Panc1 (cell line): ENCODE measurements around the gene SAP30BP. TPM values are rescaled to one million over a fixed set of nuclear protein-coding genes. Genes with fewer than 3 reads are reported as not detected.

Source experiments
- ATAC-seq: fragments of 200-7000 bp; cut with Tn5 transposase; 2 replicates; pipeline ENCODE4 v1.9.1; 2020; ENCODE audit warnings: mild to moderate bottlenecking, moderate library complexity
- BruUV-seq: library from RNA; stranded (reverse); fragments of 400-500 nt; replicated peaks from 2 replicates; lab custom pipeline; 2021; lab: Mats Ljungman, UMichigan
- CTCF ChIA-PET: fragments of 300-600 bp; sonication (Branson Sonifier 250); formaldehyde crosslinking; loops from one replicate; lab custom pipeline; 2022; ENCODE audit warnings: antibody characterized with exemption; lab: Charles Lee
- POLR2A ChIA-PET: fragments of 300-600 bp; sonication (Branson Sonifier 250); formaldehyde crosslinking; loops from one replicate; lab custom pipeline; 2022; ENCODE audit warnings: antibody characterized with exemption; lab: Charles Lee
- DNase-seq: peaks from one replicate; pipeline ENCODE4 v3.0.0-alpha.2; 2010; ENCODE audit warnings: low read depth, low spot score
- H3K27ac ChIP-seq: 2 replicates; pipeline ENCODE4 v1.5.1; 2011; ENCODE audit warnings: mild to moderate bottlenecking, low read length, inconsistent platforms
- H3K27me3 ChIP-seq: fragments of 200-500 bp; sonication (Bioruptor generic); 2 replicates; pipeline ENCODE4 v1.6.0; 2014; ENCODE audit warnings: low read length, inconsistent platforms; ENCODE audit not compliant: control insufficient read depth, insufficient read depth
- H3K36me3 ChIP-seq: fragments of 200-500 bp; sonication (Bioruptor generic); 2 replicates; pipeline ENCODE4 v1.5.1; 2014; ENCODE audit warnings: inconsistent platforms, mild to moderate bottlenecking, low read length, moderate library complexity; ENCODE audit not compliant: control insufficient read depth, insufficient read depth
- H3K4me1 ChIP-seq: 2 replicates; pipeline ENCODE4 v1.5.1; 2011; ENCODE audit warnings: inconsistent platforms, mild to moderate bottlenecking, low read length, moderate library complexity; ENCODE audit not compliant: control insufficient read depth, insufficient read depth
- H3K4me3 ChIP-seq, 2 experiments: 2 replicates each; pipeline ENCODE4 v1.5.1; 2011 to 2012; ENCODE audit warnings: low read depth in 2 of 2, low read length in 2 of 2, mild to moderate bottlenecking in 2 of 2, inconsistent platforms in 1 of 2, moderate library complexity in 1 of 2
- H3K9me3 ChIP-seq: fragments of 200-500 bp; sonication (Bioruptor generic); 2 replicates; pipeline ENCODE4 v1.5.1; 2014; ENCODE audit warnings: low read depth, mild to moderate bottlenecking, inconsistent platforms, low read length, moderate library complexity; ENCODE audit not compliant: control insufficient read depth, insufficient read depth
- POLR2AphosphoS5 ChIP-seq: IDR thresholded peaks from 2 replicates; pipeline ENCODE4 v1.6.1; 2012; ENCODE audit warnings: mild to moderate bottlenecking, low read depth, low read length, moderate library complexity
- REST ChIP-seq, 2 experiments: IDR thresholded peaks; 2 replicates each; pipeline ENCODE4 v1.6.1; 2011 to 2012; ENCODE audit warnings: low read depth in 2 of 2, control low read depth in 1 of 2, low read length in 1 of 2, mild to moderate bottlenecking in 1 of 2, moderate library complexity in 1 of 2; ENCODE audit not compliant: insufficient read depth in 1 of 2
- SIN3A ChIP-seq: IDR thresholded peaks from 2 replicates; pipeline ENCODE4 v1.6.1; 2012; ENCODE audit warnings: low read depth, mild to moderate bottlenecking, low read length, moderate library complexity, borderline replicate concordance; ENCODE audit not compliant: insufficient read depth
- TCF7L2 ChIP-seq: IDR thresholded peaks from 2 replicates; pipeline ENCODE4 v1.6.1; 2011; ENCODE audit warnings: mild to moderate bottlenecking, low read depth, low read length, inconsistent platforms
- in situ Hi-C: cut with HindIII; loops from 2 replicates; pipeline ENCODE4 v1.10.0; 2016; ENCODE audit warnings: low sequenced_read_pairs, low pct_unique_long_range_greater_than_20kb
- intact Hi-C: fragments of 100-400 bp; cut with micrococcal nuclease; formaldehyde crosslinking; loops from one replicate; pipeline ENCODE4 v1.10.0; 2022; ENCODE audit not compliant: unreplicated experiment
- total RNA-seq: library from RNA; stranded (reverse); gene quantifications from one replicate; pipeline ENCODE4 v1.2.1, GENCODE V29; 2021; ENCODE audit not compliant: unreplicated experiment
- TF ChIP-seq, protein P1 (sequence below): fragments of 450-650 bp; IDR thresholded peaks from 2 replicates; pipeline ENCODE4 v1.5.1; 2017; ENCODE audit warnings: mild to moderate bottlenecking

SAP30BP gene
- total RNA-seq, 1 experiment from 2014 or later: 138 TPM

DNA sequence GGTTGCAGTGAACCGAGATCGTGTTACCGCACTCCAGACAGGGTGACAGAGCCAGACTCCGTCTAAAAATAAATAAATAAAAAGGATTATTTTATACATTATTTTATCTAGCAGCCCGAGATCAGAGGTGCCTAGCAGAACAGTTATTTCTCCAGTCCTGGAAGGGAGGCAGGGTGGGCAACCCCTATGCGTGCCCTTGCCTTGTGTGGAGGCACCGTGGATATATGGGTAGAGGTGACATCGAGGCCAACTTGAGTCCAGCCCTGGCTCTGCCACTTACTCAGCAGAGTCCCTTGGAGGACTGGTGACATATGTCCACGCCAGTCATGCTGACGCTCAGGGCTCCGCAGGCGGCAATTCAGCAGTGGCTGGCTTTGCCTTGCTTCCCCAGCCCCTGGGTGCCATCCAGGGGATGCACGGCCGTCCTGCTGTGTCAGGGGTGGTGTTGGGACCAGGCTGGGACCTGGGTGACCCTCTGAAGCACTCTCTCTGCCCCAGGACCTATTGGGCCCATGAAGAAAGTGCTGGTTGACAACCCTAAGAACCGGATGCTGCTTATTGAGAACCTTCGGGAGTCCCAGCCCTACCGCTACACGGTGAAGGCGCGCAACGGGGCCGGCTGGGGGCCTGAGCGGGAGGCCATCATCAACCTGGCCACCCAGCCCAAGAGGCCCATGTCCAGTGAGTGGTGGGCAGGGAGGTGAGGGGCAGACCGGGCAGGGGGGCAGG is 84.7 kb downstream of the SAP30BP start:
- ATAC-seq (no peak), DNase-seq (no peak)
- Histone ChIP-seq H3K4me3 (no peak overlapping the region), H3K9me3 (no peaks in the 10 kb centered on the region), H3K36me3 (no peaks in the 10 kb centered on the region), H3K27ac (no peak overlapping the region), H3K27me3 (no peaks in the 10 kb centered on the region), H3K4me1 (peaks cover 11% of the 10 kb centered on the region)
- TF ChIP-seq REST (IDR thresholded peaks at IDR 0.05; ENCODE audit: insufficient read depth in 1 of 2, low read depth in 2 of 2, low read length in 1 of 2) (no peak), POLR2AphosphoS5 (no peak), SIN3A (no peak), TCF7L2 (no peak)
- TF ChIP-seq, protein P1, sequence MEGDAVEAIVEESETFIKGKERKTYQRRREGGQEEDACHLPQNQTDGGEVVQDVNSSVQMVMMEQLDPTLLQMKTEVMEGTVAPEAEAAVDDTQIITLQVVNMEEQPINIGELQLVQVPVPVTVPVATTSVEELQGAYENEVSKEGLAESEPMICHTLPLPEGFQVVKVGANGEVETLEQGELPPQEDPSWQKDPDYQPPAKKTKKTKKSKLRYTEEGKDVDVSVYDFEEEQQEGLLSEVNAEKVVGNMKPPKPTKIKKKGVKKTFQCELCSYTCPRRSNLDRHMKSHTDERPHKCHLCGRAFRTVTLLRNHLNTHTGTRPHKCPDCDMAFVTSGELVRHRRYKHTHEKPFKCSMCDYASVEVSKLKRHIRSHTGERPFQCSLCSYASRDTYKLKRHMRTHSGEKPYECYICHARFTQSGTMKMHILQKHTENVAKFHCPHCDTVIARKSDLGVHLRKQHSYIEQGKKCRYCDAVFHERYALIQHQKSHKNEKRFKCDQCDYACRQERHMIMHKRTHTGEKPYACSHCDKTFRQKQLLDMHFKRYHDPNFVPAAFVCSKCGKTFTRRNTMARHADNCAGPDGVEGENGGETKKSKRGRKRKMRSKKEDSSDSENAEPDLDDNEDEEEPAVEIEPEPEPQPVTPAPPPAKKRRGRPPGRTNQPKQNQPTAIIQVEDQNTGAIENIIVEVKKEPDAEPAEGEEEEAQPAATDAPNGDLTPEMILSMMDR: no peak
- ChIA-PET POLR2A (no interaction called here), CTCF (interaction anchor here (0.6 to 5.7 kb wide), 2 partner anchors 118 to 788 kb away, joined by 4 to 86 read pairs; partner anchors contain the start of genes PRCD and SMIM5)
- intact Hi-C loops: no loop called here
- no TSS peak for BruUV-seq
- in situ Hi-C loops: no loop called here

- Histone ChIP-seq H3K9me3 (no peaks in the 10 kb centered on the region), H3K27me3 (no peaks in the 10 kb centered on the region), H3K4me1 (peaks cover 11% of the 10 kb centered on the region), H3K36me3 (no peaks in the 10 kb centered on the region), H3K27ac (no peak overlapping the region), H3K4me3 (no peak overlapping the region)
- no peak for ATAC-seq
- intact Hi-C loops (no loop called here), in situ Hi-C loops (no loop called here)
- BruUV-seq: no TSS peak
- POLR2A ChIA-PET: interaction anchor here (1.2 kb wide), 1 partner anchor 28 kb away, joined by 3 read pairs; no protein-coding TSS in a partner anchor
- DNase-seq: no peak
- CTCF ChIA-PET: interaction anchor here (0.6 kb wide), 1 partner anchor 788 kb away, joined by 4 read pairs; the partner anchor contains the start of gene PRCD
- TF ChIP-seq POLR2AphosphoS5 (no peak), TCF7L2 (no peak), REST (IDR thresholded peaks at IDR 0.05; ENCODE audit: insufficient read depth in 1 of 2, low read depth in 2 of 2, low read length in 1 of 2) (no peak), SIN3A (no peak)
- TF ChIP-seq, protein P1: no peak
These were observed 85.2 kb downstream of the SAP30BP start for GRCh38 chr17:75752405-75752709.
